Measurements from ENCODE around the gene MATN4.
A peak's percentile ranks its signal among the peaks of the same experiment; 100 is the strongest.

MATN4 gene

DNA sequence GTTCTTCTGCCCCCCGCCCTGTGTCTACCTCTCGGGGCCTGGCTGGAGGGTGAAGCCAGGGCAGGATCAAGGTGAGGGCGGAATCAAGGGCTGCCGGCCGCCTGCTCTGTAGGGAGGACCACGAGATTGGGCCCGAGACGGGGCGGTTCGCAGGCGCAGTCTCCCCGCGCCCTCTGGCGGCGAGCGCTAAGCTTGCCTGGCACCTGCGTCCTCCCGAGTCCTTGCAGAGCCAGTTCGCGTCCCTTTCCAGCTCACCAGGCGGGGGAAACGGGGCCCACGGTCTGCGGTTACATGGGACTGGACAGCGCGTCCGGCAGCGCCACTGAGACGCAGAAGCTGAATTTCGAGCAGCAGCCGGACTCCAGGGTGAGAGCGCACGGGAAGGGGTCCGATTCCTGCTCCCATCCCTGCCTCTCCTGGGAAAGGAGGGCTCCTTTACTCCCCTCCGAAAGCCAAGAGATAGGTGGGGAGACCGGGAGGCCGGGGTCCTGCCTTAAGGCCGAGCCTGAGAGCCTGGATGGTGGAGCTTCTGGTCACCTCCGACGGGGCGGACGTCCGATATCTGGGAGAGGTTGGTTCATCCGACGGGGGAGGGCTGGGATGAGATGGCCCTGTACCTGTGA is 3.6 kb upstream of the MATN4 start:
- H3K4me3 ChIP-seq (ENCODE audit: insufficient read length, low read depth) = no peak overlapping the region
- no peak for TF ChIP-seq SUZ12 (IDR thresholded peaks at IDR 0.05; ENCODE audit: extremely low read depth, insufficient read depth, insufficient read length)
- TF ChIP-seq ZNF274 (IDR thresholded peaks at IDR 0.05; ENCODE audit: low read depth, low read length) = no peak
- TF ChIP-seq YY1 (IDR thresholded peaks at IDR 0.05; ENCODE audit: insufficient read depth, insufficient read length) = no peak
- peaks cover 12% of the 10 kb centered on the region for H3K27me3 ChIP-seq (ENCODE audit: insufficient read depth, insufficient read length)
- H3K36me3 ChIP-seq (ENCODE audit: insufficient read depth, insufficient read length, low read length) = no peaks in the 10 kb centered on the region
- H3K4me1 ChIP-seq (ENCODE audit: insufficient read depth, insufficient read length) = peaks cover 16% of the 10 kb centered on the region
- H3K9me3 ChIP-seq (ENCODE audit: insufficient read depth, low read length) = no peaks in the 10 kb centered on the region
- H3K9ac ChIP-seq (ENCODE audit: insufficient read length, low read depth) = peak overlapping the region; percentile 47
- DNase-seq (ENCODE audit: low read depth, low spot score) = peak; percentile 71

DNA sequence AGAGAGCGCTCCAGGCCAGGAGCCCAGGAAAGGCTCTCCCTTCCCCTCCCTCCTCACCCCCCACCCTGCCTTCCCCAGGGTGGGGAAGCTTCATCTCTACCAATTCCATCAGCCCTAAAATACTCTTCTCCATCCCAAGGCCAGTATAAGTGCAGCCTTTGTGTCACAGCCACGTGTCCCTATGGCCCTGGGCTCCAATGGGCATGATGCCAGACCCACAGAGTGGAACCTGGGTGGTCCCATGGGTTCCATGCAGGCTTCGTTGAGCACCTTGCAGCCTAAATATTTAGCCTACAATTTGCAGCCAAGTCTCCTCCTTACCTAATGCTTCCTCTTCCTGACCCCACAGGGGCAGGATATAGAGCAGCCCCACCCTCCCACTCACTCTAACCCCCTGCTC is 976 bp upstream of the MATN4 start:
- no peak for DNase-seq (ENCODE audit: low read depth, low spot score)
- Histone ChIP-seq H3K36me3 (ENCODE audit: insufficient read depth, insufficient read length, low read length) (no peaks in the 10 kb centered on the region), H3K4me1 (ENCODE audit: insufficient read depth, insufficient read length) (peaks cover 16% of the 10 kb centered on the region), H3K4me3 (ENCODE audit: insufficient read length, low read depth) (no peak overlapping the region), H3K9ac (ENCODE audit: insufficient read length, low read depth) (no peak overlapping the region), H3K9me3 (ENCODE audit: insufficient read depth, low read length) (no peaks in the 10 kb centered on the region; the same call in 1 of the 2 replicates), H3K27me3 (ENCODE audit: insufficient read depth, insufficient read length) (peaks cover 12% of the 10 kb centered on the region)
- TF ChIP-seq YY1 (IDR thresholded peaks at IDR 0.05; ENCODE audit: insufficient read depth, insufficient read length) (no peak), ZNF274 (IDR thresholded peaks at IDR 0.05; ENCODE audit: low read depth, low read length) (no peak), SUZ12 (IDR thresholded peaks at IDR 0.05; ENCODE audit: extremely low read depth, insufficient read depth, insufficient read length) (no peak)

DNA sequence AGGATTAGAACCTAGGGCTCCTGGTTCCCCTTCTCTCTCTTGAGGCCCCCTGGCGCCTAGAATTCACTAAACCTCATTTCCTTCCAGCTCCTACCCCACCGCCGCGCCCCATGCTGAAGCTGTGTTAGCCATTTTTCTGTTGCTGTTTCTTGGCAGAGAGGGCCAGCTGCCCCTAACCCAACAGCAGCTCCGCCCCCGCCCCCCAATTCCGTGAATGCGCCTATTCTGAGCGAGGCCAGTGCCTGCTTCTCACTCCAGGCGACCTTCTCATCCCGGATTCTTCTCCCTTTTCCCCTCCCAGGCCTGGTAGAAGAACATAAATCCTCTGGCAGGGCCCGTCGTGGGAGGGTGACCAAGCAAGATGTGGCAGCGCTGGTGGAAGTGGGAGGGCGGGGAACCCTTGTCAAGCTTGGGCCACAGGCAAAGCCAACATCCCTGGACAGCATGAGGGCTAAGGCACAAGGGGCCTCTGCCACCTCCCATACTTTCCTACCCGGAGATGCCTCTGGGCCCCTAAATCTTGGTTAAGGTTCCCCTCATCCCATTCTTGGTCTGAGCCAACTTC is 941 bp downstream of the MATN4 start:
- H3K9me3 ChIP-seq (ENCODE audit: insufficient read depth, low read length) = no peaks in the 10 kb centered on the region; the same call in 1 of the 2 replicates

DNA sequence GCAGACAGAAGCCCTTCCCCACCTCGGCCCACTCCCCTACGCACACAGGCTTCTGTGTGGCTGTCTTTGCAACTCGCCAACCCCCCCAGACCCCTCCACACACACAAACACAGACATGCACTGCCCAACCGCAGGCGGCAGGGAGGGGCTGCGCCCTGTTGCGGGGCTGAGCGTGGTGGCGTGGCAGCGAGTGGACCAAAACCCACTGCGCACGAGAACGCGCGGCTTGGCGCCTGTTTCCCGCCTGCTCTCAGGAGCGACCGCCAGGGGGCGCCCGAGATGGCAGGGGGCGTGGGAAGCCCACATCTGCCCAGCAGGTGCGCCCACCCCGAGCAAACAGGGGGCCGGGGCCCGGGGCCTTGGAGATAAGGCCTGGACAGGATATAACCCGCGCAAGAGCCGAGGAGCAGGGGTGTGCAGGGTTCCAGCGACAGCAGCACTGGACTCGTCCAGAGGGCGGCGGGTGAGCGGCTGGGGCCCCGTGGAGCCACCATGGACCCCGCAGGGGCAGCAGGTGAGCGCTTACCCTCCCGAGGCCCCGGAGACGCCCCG is 1.6 kb downstream of the MATN4 start, which contains the start of gene RBPJL:
Gene RBPJL (plus strand): TSS at position 410 of the 552 bp plus-strand sequence. CDS start 83 bp downstream, at position 493.
- Histone ChIP-seq H3K9ac (ENCODE audit: insufficient read length, low read depth) (no peak within 1 kb of the TSS), H3K4me1 (ENCODE audit: insufficient read depth, insufficient read length) (peaks cover 11% of the 10 kb centered on the region), H3K9me3 (ENCODE audit: insufficient read depth, low read length) (no peaks in the 10 kb centered on the region; the same call in 1 of the 2 replicates), H3K27me3 (ENCODE audit: insufficient read depth, insufficient read length) (peaks cover 5% of the 10 kb centered on the region), H3K36me3 (ENCODE audit: insufficient read depth, insufficient read length, low read length) (no peaks in the 10 kb centered on the region), H3K4me3 (ENCODE audit: insufficient read length, low read depth) (no peak within 1 kb of the TSS)
- DNase-seq (ENCODE audit: low read depth, low spot score) = no peak
- TF ChIP-seq ZNF274 (IDR thresholded peaks at IDR 0.05; ENCODE audit: low read depth, low read length) = no peak
- no peak for TF ChIP-seq SUZ12 (IDR thresholded peaks at IDR 0.05; ENCODE audit: extremely low read depth, insufficient read depth, insufficient read length)
- no peak for TF ChIP-seq YY1 (IDR thresholded peaks at IDR 0.05; ENCODE audit: insufficient read depth, insufficient read length)

More for the DNA sequence above, 941 bp downstream of the MATN4 start:
- Histone ChIP-seq H3K36me3 (ENCODE audit: insufficient read depth, insufficient read length, low read length) (no peaks in the 10 kb centered on the region), H3K4me3 (ENCODE audit: insufficient read length, low read depth) (no peak overlapping the region), H3K4me1 (ENCODE audit: insufficient read depth, insufficient read length) (peaks cover 16% of the 10 kb centered on the region), H3K9ac (ENCODE audit: insufficient read length, low read depth) (no peak overlapping the region), H3K27me3 (ENCODE audit: insufficient read depth, insufficient read length) (peaks cover 11% of the 10 kb centered on the region)
- TF ChIP-seq ZNF274 (IDR thresholded peaks at IDR 0.05; ENCODE audit: low read depth, low read length) (no peak), YY1 (IDR thresholded peaks at IDR 0.05; ENCODE audit: insufficient read depth, insufficient read length) (no peak), SUZ12 (IDR thresholded peaks at IDR 0.05; ENCODE audit: extremely low read depth, insufficient read depth, insufficient read length) (no peak)
- no peak for DNase-seq (ENCODE audit: low read depth, low spot score)

DNA sequence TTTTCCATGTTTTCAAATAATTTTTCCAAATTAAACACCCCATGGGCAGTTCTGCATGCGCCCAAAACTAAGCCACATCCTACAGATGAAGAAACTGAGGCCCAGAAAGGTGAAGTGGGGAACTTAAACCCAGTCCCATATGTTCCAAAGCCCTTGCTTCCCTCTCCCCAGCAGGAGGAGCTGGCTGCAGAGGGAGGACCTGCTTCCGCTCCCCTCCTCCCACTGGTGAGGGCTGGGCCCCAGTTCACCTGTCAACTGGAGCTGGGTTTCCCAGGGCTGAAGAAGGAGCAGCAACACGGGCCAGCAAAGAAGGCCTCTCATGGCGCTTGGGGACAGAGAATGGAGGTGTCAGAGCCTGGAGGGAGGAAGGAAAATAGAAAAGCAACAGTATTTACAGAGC is 2.8 kb downstream of the MATN4 start:
- Histone ChIP-seq H3K9me3 (ENCODE audit: insufficient read depth, low read length) (no peaks in the 10 kb centered on the region; the same call in 1 of the 2 replicates), H3K9ac (ENCODE audit: insufficient read length, low read depth) (no peak overlapping the region), H3K36me3 (ENCODE audit: insufficient read depth, insufficient read length, low read length) (no peaks in the 10 kb centered on the region), H3K27me3 (ENCODE audit: insufficient read depth, insufficient read length) (no peaks in the 10 kb centered on the region), H3K4me1 (ENCODE audit: insufficient read depth, insufficient read length) (peaks cover 14% of the 10 kb centered on the region), H3K4me3 (ENCODE audit: insufficient read length, low read depth) (no peak overlapping the region)
- DNase-seq (ENCODE audit: low read depth, low spot score) = no peak
- TF ChIP-seq YY1 (IDR thresholded peaks at IDR 0.05; ENCODE audit: insufficient read depth, insufficient read length) (no peak), SUZ12 (IDR thresholded peaks at IDR 0.05; ENCODE audit: extremely low read depth, insufficient read depth, insufficient read length) (no peak), ZNF274 (IDR thresholded peaks at IDR 0.05; ENCODE audit: low read depth, low read length) (no peak)

DNA sequence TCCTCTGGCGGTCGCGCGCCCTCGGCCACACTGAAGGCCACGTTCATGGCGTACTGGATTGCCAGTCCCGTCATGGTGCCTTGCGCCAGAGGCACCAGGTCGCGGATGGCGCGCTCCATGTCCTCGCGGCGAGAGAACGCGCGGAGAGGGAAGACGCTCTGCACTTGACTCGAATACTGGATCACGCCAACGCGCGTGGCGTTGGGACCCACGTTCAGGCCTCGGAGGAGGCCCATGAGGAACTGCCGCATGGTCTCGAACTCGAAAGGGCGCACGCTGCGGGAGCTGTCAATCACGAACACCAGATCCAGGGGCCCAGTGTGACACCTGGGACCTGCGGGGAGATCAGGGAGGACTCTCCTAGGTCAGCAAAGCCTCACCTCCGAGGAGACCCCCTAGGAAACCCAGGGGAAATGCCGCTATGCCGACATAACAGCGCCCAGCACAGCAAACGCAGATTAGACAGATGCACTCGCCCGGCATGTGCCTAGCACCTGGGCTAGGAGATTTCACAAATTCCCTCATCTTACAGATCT is 3.6 kb downstream of the MATN4 start:
- no peak for DNase-seq (ENCODE audit: low read depth, low spot score)
- H3K4me1 ChIP-seq (ENCODE audit: insufficient read depth, insufficient read length) = peaks cover 14% of the 10 kb centered on the region
- H3K4me3 ChIP-seq (ENCODE audit: insufficient read length, low read depth) = no peak overlapping the region
- H3K9me3 ChIP-seq (ENCODE audit: insufficient read depth, low read length) = no peaks in the 10 kb centered on the region; the same call in 1 of the 2 replicates
- H3K36me3 ChIP-seq (ENCODE audit: insufficient read depth, insufficient read length, low read length) = no peaks in the 10 kb centered on the region
- H3K27me3 ChIP-seq (ENCODE audit: insufficient read depth, insufficient read length) = peaks cover under 1% of the 10 kb centered on the region
- TF ChIP-seq ZNF274 (IDR thresholded peaks at IDR 0.05; ENCODE audit: low read depth, low read length) (no peak), YY1 (IDR thresholded peaks at IDR 0.05; ENCODE audit: insufficient read depth, insufficient read length) (no peak), SUZ12 (IDR thresholded peaks at IDR 0.05; ENCODE audit: extremely low read depth, insufficient read depth, insufficient read length) (no peak)
- H3K9ac ChIP-seq (ENCODE audit: insufficient read length, low read depth) = no peak overlapping the region

All from NT2/D1 (cell line).